Stimulated activated CD4-positive, alpha-beta T cell treated with anti-CD3 and anti-CD28 coated beads, Interleukin-1b, Interleukin-23, amount 100 ng/mL, for 24 hours (primary cell): Measurements from ENCODE around the gene CORO7.

Experiments used
- DNase-seq, 4 experiments: peaks; one replicate each; pipeline ENCODE4 v3.0.0-alpha.2; 2020; ENCODE audit warnings: low read depth in 4 of 4, low spot score in 1 of 4

The CORO7 gene

DNA sequence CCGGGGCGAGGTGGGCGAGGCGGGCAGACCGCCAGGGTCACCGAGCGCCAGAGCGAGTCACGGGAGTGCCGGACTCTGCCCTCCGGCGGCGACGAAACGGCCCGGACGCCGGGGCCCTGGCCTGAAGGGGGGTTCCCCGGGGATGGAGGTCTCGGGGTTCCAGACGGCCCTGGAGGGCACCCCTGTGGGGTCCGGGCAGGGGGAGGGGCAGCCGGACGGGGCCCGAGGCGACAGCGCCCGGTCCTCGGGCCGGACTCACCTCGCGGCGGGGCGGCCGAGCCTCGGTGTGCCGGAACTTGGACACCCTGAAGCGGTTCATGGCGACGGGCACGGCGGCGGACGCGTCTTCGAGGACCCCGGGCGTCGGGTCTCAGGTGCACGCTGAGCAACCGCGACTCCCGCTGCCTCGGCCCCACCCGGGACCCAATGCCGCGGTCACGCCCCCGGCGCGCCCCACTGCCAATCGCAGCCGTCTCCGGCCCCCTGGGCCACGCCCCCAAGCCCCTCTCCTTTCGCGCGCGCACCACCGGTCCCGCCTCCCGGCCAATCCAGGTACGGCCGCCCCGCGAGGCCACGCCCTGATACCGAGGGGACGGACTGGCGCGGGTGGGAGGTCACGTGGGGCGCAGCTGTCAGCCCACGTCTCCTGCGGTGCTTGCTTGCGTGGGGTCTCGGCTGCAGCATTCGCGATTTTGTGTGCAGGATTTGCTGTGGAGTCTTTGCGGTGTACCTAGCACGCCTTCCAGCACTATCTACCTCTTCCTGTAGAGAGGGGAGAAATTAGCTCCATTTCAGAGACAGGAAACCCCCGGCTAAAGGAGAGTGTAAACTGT is at the start of gene CORO7:
CORO7 (minus strand) TSS at position 397 of the 833 bp plus-strand sequence; CDS start at position 319, 78 bp downstream.
- peak; percentile 94 to 98 (median 96) for DNase-seq

DNA sequence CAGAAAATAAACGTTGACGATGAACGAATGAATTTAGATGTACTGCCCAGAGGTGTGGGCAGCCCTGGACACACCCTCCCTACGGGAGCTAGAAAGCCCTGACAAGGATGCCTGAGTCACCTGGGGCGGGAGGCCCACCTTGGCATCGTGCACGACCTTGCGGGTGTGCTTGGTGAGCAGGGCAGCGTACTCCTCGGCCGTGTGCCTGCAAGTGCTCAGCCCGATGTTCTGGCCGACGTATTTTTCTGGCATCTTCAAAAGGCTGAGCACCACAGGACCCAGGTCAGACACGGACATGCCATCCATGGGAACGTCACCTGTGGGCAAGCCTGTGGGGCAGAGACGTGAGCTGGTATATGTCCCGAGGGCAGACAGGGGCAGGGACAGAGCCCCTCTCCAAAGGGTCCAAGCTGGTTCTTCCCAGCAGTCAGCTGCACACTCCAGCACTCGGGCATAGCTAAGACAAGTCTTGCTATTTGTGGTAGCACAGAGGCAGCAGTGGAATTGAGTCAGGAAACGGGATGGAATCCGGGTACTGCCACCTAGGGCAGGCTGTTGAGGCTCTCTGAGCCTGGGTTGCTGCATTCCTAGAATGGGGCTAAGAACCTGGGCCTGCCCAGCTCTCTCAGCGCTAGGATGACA is 47.2 kb upstream of the CORO7 start:
- DNase-seq = no peak

DNA sequence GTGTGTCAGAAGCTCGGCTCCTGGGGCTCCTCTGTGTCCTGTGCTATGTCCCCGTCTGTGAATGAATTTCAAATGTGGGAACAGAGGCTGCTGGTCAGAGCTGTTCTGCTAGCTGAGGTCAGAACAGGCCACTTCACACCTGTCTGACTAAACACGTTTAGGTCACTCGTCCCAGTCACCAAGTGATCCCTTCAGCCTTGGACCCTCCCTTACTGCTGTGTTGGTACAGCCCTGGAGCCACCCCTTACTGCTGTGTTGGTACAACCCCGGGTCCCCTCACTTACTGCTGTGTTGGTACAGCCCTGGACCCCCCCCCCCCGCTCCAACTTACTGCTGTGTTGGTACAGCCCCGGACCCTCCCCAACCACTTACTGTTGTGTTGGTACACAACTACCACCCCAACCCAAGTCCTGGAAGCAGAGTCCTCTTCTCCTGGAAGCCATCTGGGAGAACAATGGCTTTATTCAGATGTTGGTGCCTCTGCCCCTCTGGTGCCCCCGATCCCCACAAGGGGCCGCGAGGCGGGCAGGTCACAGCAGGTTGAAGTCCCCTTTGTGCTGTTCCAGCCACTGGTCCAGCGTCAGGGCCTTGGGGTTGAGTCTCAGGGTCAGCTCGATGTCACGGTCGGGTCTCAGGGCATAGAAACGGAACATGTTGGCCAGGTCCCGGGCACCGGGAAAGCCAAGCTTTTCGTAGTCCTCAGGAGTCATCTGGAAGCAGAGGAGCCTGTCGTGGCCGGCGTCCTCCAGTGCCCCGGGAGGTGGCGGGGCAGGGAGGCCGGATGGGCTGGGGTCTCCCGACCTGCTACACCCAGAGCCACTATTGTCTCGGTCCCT is 45.1 kb upstream of the CORO7 start:
- no peak for DNase-seq

DNA sequence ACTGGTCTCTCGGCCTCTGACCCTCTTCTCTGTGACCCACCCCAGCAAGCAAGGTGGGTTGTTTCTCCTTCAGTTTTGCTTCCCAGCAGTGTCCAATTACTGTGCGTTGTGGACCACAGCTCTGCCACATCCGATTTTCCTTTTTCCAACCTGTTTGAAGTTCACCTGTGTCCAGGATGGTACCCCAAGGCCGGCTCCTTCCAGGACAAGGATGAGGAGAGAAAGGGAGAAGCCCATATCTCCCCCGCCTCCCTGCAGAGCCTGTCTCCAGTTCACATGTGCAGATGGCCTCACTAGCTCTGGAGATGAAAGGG is 44.5 kb upstream of the CORO7 start:
- no peak for DNase-seq

DNA sequence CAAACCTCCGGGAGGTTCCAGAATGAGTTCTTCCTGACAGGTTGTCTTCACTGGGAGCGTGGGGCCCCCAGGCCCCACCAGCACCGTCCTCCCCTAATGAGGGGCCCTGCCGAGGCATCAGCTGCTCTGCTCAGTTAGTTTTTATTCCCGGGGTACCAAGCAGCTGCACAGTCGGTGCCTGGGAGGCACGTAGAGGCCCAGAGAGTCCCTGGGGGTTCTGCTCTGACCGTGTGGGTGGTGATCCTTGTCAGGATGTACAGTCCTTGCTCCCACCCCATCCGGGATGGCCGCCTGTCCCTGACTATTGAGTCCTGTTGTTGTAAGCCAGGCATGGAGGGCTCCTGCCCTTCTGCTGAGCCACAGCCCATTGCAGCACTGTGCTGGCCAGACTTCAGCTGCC is 39.6 kb upstream of the CORO7 start:
- no peak for DNase-seq

DNA sequence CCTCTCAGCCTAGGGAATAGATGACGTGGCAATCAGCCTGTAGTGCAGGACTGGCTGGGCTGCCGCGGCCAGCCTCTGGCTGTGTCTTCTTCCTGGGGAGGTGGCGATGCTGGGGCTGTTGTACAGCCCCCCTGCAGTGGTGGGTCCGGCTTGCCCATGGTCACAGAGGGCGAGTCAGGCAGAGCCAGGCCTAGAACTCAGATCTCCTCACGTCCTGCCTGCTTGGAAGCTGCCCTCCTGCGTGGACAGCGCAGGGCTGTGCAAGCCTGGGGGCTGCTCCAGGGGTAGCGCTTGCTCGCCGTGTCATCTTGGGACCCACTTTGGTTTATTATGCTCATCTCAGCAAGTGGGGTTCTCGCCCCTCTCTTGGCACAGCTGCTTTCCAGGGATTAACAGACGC is 38.7 kb upstream of the CORO7 start:
- DNase-seq = no peak

DNA sequence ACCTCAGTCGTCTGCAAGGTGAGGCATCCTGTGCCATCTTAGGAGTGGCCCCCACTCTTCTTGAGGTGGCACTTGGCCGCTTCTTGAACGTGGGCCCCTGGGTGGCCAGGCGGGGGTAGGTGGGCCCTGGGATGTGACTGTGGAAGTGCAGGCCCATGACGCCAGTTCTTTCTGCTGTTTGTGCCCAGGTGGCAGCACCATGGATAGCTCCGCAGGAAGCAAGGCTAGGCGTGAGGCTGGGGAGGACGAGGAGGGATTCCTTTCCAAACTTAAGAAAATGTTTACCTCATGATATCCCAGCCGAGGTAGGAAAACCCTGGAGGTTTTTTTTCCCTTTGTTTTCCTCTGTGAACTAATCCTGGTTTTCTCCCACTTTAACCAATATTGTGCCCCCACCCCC is 38.2 kb upstream of the CORO7 start:
- DNase-seq = no peak

DNA sequence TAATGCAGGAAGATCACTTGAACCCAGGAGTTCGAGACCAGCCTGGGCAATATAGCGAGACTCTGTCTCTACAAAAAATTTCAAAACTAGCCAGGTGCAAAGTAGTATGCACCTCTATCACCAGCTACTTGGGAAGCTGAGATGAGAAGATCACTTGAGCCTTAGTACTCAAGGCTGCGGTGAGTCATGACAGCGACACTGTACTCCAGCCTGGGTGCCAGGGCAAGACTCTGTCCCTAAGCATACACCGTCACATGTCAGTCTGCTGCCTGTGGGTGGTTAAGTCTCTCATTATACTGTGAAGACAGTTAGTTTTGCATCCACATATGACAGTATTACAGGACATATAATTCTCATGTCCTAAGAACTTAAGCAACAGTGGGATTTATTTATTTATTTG is 36.3 kb upstream of the CORO7 start:
- no peak for DNase-seq

DNA sequence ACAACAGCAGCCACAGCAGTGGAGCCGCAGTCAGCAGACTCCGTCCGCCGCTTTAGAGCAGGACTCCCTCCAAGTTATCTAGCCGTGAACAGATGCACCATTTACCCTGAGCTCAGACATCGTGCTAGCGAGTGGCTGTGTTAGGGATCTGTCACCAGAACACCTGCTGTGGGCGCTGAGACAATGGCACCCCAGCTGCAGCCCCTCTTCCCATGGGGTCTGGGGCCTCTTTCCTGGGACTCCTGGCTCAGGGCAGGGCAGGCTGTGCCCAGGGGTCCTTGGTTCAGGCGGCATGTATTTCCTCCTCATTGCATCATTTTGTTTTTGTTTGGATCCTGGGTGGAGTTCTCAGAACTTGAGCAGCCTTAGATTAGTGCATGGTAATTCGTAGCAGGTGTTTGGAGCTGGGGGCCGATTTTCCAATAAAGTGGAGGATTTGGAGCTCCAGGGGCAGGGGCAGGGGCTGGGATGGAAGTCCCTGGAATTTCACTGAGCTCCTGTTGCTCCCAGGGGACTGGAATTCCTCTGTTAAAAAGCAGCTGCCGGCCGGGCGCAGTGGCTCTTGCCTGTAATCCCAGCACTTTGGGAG is 34.6 kb upstream of the CORO7 start:
- no peak for DNase-seq

DNA sequence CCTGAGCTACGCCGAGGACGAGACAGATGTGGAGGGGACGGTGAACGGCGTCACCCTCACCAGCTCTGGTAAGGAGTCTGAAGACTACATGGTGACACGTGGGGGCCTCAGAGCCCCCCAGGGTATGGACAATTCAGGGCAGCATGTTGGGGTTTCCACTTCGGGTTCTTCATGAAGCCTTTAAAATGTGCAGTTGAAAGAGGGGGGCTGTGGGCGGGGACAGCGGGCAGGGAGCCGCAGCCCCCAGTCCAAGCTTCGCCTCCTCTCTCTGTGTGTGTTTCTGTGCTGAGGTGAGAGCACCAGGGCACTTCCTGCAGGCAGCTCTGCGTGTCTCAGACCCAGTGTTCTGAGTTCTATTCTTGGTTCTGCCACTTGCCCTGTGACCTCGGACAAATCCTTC is 34.0 kb upstream of the CORO7 start:
- no peak for DNase-seq

DNA sequence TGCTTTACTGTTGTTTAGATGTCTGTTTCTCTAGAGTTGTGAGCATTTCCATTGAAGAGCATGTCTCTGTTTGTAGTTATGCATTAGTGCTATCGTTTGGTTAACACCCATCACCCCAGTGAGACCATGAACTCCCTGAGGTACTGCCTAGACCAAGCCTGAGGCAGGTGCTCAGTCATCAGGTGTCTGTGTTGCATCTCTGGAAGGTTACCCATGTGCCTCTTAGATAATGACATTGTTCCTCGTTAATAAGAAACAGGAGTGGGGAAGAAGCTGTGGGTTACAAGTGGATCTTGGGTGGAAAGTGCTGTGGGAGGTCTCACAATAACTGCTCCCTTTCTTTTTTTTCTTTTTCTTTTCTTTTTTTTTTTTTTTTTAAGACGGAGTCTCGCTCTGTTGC is 27.6 kb upstream of the CORO7 start:
- no peak for DNase-seq

DNA sequence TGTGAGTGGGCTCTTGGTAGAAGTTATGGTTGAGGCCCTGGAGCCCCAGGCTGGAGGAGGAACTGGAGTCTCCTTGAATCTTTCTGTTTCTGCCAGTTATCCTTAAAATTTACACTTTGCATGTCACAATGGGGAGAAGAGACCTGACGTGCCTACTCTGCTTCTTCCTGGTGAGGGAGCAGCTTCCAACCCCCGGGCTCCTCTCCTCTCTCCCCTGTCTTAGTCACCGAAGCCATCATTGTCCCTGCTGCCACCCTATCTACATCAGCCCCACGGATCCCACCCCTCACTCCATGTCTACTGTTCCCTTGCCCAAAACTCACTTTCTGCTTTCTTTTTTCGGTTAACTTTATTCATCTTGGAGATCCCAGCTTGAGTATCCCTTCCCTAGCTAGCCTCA is 26.9 kb upstream of the CORO7 start:
- no peak for DNase-seq

DNA sequence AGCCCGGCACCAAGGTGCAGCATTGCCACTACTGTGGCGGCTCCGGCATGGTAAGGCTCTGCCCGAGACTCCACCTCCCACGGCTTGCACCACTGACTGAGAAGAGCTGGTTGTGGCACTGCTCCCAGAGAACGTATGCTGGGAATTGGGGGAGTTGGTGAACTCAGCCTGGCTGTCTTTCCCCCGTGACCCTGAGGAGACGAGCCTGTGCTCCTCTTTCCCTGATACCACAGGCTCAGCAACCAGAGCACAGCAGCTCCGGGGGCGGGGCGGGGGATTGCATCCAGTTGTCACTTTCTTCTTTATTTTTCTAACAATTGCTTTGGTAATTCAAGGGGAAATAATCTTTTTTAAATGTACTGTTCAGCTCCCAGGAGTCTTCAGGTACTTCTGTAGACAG is 26.0 kb upstream of the CORO7 start:
- DNase-seq = no peak

DNA sequence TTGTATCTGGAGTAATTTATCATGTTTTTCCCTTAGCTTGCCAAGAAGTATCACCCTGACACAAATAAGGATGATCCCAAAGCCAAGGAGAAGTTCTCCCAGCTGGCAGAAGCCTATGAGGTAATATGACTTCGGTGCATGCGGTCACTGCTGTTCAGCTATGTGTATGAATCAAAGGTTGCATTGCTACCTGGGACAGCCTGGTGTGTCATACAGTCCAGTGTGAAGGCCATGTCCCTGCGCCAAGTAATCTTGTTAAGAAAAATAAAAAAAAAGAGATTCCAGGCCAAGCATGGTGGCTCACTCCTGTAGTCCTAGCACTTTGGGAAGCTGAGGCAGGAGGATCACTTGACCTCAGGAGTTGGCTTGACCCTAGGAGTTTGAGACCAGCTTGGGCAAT is 21.0 kb upstream of the CORO7 start:
- DNase-seq = no peak

DNA sequence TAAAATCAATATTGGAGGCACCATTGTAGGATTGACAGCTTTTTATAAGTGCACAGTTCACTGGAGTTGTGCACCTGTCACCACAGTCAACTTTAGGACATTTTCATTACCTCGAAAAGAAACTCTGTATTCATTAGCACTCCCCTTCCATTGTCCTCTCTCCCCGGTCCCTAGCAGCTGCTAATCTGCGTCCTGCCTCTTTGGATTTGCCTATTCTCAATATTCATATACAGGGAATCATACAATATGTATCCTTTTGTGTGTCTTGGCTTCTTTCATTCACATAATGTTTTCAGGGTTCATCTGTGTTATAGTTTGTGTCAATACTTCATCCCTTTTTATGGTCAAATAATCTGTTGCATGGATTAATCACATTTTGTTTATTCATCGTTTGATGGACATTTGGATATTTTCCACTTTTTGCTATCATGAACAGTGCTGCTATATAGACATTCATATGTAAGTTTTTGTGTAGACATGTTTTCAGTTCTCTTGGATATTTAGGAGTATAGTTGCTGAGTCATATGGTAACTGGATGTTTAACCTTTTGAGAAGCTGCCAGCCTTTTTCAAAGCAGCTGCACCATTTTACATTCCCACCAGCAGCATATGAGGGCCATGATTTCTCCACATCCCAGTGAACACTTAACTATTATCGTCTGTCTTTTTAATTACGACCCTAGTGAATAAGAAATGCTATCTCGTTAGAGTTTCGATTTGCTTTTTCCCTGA is 19.1 kb upstream of the CORO7 start:
- no peak for DNase-seq

DNA sequence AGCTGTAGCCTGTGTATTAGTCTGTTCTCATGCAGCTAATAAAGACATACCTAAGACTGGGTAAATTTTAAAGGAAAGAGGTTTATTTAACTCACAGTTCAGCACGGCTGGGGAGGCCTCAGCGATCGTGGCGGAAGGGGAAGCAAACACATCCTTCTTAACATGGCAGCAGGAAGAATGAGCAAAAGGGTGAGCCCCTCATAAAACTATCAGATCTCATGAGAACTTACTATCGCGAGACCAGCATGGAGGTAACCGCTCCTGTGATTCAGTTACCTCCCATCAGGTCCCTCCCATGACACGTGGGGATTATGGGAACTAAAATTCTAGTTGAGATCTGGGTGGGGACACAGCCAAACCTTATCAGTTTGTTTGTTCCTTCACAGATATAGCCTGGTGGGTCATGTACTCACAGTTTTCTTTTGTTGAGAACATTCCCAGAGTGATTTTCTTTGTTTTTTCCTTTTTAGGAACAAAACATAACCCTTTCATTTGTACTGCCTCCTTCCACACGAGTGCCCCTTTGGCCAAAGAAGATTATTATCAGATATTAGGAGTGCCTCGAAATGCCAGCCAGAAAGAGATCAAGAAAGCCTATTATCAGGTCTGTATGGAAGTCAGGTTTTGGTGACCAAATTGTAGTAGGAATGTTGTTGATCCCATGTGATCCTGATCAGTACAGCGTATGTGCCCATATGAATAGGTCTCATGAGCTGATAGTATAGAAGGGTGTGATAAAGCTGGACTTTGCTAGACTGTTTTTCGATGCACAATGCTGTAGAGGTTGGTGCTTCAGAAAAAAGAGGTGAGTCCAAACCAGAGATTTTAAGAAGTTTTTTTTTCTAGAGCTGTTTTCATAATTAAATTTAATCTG is 17.8 kb upstream of the CORO7 start:
- DNase-seq = no peak

DNA sequence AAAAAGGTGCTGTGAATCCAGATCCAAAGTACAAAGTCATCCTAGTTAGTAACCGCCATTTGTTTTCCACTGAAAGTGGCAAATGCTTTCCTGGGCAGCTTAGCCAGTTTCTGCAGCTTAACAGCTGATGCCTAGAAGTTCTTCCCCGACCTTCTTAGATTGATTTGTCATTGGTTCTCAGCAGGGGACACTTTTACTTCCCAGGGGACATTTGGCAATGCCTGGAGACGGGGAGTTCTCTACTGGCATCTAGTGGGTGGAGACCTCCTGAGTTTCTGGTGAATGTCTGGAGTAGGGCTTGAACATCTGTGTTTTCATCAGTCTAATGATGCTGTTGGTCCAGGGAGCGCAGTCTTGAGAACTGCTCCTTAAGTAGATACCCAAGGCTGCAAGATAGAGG is 16.8 kb upstream of the CORO7 start:
- no peak for DNase-seq

DNA sequence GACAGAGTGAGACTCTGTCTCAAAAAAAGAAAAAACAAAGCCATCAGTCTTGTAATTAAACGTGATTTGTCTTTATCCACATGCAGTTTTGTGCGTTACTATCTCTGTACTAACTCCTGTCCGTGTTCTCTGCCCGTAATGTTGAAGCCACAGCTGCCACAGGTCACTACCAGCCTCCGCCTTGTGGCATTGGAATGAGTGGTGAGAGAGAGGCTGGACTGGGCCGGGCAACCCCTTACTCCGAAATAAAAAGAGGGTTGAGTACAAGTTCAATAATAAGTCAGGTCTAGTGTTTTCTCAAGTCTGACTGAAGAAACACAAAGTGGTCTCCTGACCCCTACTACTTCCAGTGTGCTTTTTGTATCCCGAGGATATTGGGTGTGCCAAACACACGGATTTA is 14.6 kb upstream of the CORO7 start:
- DNase-seq = no peak

DNA sequence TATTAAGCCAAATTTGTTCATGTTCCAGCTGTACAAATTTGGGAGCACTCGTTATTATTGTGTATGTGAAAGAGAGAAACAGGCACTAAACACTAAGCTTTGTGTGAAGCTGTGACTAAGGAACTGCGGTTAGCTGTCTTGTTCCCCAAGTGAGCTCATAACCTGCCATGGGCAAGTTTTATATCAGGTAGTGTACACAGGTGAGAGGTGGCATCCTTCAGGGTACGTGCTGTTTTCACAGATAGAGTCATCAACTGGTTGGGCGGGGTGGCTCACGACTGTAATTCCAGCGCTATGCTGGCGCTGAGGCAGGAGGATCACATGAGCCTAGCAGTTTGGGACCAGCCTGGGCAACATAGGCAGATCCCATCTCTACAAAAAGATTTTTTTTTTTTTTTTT is 12.1 kb upstream of the CORO7 start:
- no peak for DNase-seq

DNA sequence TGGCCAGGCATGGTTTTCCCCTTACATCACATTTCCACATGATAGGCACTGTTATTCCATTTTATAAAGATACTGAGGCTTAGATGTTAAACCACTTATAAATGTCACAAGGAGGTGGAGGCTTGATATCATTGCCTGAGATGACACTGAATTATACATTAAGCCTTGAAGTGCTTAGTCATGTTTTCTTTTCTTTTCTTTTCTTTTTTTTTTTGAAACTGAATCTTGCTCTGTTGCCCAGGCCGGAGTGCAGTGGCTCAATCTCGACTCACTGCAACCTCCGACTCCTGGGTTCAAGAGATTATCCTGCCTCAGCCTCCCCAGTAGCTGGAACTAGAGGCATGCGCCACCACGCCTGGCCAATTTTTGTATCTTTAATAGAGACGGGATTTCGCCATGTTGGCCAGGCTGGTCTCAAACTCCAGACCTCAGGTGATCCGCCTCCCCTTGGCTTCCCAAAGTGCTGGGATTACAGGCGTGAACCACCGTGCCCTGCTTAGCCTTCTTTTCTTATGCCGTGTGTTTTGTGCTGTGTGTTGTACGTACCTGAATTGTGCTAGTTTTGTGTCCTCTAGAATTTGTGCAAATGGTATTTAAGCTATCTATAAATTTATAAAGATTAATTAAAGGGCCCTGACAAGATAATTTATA is 10.5 kb upstream of the CORO7 start:
- DNase-seq = no peak
